ENCODE data around the gene DDX27. TPM values are rescaled to one million over a fixed set of nuclear protein-coding genes. Genes with fewer than 3 reads are reported as not detected.
A peak's percentile ranks its signal among the peaks of the same experiment; 100 is the strongest.
"Not testable (repeated sequence)": the region's sequence is repeated elsewhere in the genome, so short reads cannot be mapped to it uniquely, and the experiment has no call there.

The DDX27 gene
- total and polyA plus RNA-seq, 8 donors = 21.8 to 49.5 (median 46.0) TPM

GRCh38 chr20:49187330-49187850 is 31.8 kb upstream of the DDX27 start:
- peak overlapping the region; percentile 86 to 90 for H3K27ac ChIP-seq
- H3K4me1 ChIP-seq = peaks cover 18 to 47% of the 10 kb centered on the region in 2 donors
- TF ChIP-seq CTCF (IDR thresholded peaks at IDR 0.05) = no peak
- peaks cover 0 to 4% of the 10 kb centered on the region in 2 donors for H3K36me3 ChIP-seq
- H3K4me3 ChIP-seq = peak overlapping the region; percentile 75
- ATAC-seq = peak; percentile 4
- peak in 2 of 4 donors; percentile 12 to 35 for DNase-seq
- no peaks in the 10 kb centered on the region for H3K9me3 ChIP-seq
- H3K27me3 ChIP-seq = no peaks in the 10 kb centered on the region
- intact Hi-C loops (cut with DNase I) = no loop called here

GRCh38 chr20:49187851-49188641 is 31.2 kb upstream of the DDX27 start, which contains the start of gene STAU1:
TSS of gene STAU1 (minus strand) at chr20:49188334. CDS start at chr20:49166201, 22,133 bp downstream.
- DNase-seq (peak; percentile 90 to 99 (median 97)), ATAC-seq (peak; percentile 98)
- peak within 1 kb of the TSS; percentile 86 to 90 for H3K27ac ChIP-seq
- no peak for TF ChIP-seq CTCF (IDR thresholded peaks at IDR 0.05)
- intact Hi-C loops (cut with DNase I) = no loop called here
- peaks cover 18 to 42% of the 10 kb centered on the region in 2 donors for H3K4me1 ChIP-seq
- H3K36me3 ChIP-seq = peaks cover 0 to 4% of the 10 kb centered on the region in 2 donors
- no peaks in the 10 kb centered on the region for H3K9me3 ChIP-seq
- H3K27me3 ChIP-seq = no peaks in the 10 kb centered on the region
- H3K4me3 ChIP-seq = peak within 1 kb of the TSS; percentile 75

GRCh38 chr20:49192944-49193518 is 26.2 kb upstream of the DDX27 start:
- ATAC-seq; intact Hi-C loops (cut with DNase I); H3K9me3 ChIP-seq; H3K27ac ChIP-seq; H3K4me1 ChIP-seq; DNase-seq; H3K36me3 ChIP-seq; H3K4me3 ChIP-seq; H3K27me3 ChIP-seq: not testable (repeated sequence)

GRCh38 chr20:49199729-49200293 is 19.4 kb upstream of the DDX27 start:
- Histone ChIP-seq H3K27me3 (no peaks in the 10 kb centered on the region), H3K4me3 (no peak overlapping the region), H3K9me3 (no peaks in the 10 kb centered on the region), H3K27ac (no peak overlapping the region), H3K4me1 (no peaks in the 10 kb centered on the region), H3K36me3 (no peaks in the 10 kb centered on the region)
- ATAC-seq (no peak), DNase-seq (no peak)
- intact Hi-C loops (cut with DNase I) = no loop called here
- no peak for TF ChIP-seq CTCF (IDR thresholded peaks at IDR 0.05)

- Histone ChIP-seq H3K27me3 (no peaks in the 10 kb centered on the region), H3K4me1 (no peaks in the 10 kb centered on the region), H3K36me3 (no peaks in the 10 kb centered on the region), H3K9me3 (no peaks in the 10 kb centered on the region), H3K4me3 (no peak overlapping the region), H3K27ac (no peak overlapping the region)
- DNase-seq = no peak
- intact Hi-C loops (cut with DNase I) = no loop called here
- ATAC-seq = no peak
- TF ChIP-seq CTCF (IDR thresholded peaks at IDR 0.05) = no peak
Measured at GRCh38 chr20:49203011-49203410, 16.2 kb upstream of the DDX27 start.

Measured in left lung (tissue), 10 donors.